BJ (cell line): ENCODE measurements around the gene KLHL20. TPM values are rescaled to one million over a fixed set of nuclear protein-coding genes. Genes with fewer than 3 reads are reported as not detected.

Experiments
- CTCF ChIA-PET: fragments of 350-600 bp; formaldehyde crosslinking; extraction: SDS; loops from one replicate; lab custom pipeline; 2021; ENCODE audit warnings: antibody characterized with exemption, inconsistent platforms; lab: Yijun Ruan, JAX
- POLR2A ChIA-PET: fragments of 300-600 bp; sonication (Branson Sonifier 250); formaldehyde crosslinking; extraction: SDS; loops from one replicate; lab custom pipeline; 2021; ENCODE audit warnings: antibody characterized with exemption; lab: Charles Lee
- DNase-seq: peaks from one replicate; pipeline ENCODE4 v3.0.0-alpha.2; 2011; ENCODE audit warnings: low read depth
- H3K27me3 ChIP-seq: 2 replicates; pipeline ENCODE4 v1.6.0; 2011; ENCODE audit warnings: low read length; ENCODE audit not compliant: control insufficient read depth, insufficient read depth
- H3K36me3 ChIP-seq: 2 replicates; pipeline ENCODE4 v1.5.1; 2011; ENCODE audit warnings: low read length; ENCODE audit not compliant: control insufficient read depth, insufficient read depth
- H3K4me3 ChIP-seq: 2 replicates; pipeline ENCODE4 v1.5.1; 2011; ENCODE audit warnings: low read depth, mild to moderate bottlenecking, control low read depth, low read length
- CTCF ChIP-seq: IDR thresholded peaks from 2 replicates; pipeline ENCODE4 v1.5.1; 2011; ENCODE audit warnings: low read depth, mild to moderate bottlenecking, control low read depth, inconsistent platforms, low read length, moderate library complexity; ENCODE audit not compliant: insufficient read depth
- polyA plus RNA-seq: library from polyadenylated mRNA; depleted of rRNA; stranded (reverse); fragments of >200 nt; gene quantifications from 2 replicates; pipeline ENCODE4 v1.2.3, GENCODE V29; 2011

Gene KLHL20
- polyA plus RNA-seq, 1 experiment: 11.0 TPM

GRCh38 chr1:173771560-173771959, 56.8 kb downstream of the KLHL20 start:
- Histone ChIP-seq H3K27me3 (no peaks in the 10 kb centered on the region), H3K36me3 (no peaks in the 10 kb centered on the region), H3K4me3 (no peak overlapping the region)
- ChIA-PET POLR2A (no interaction called here), CTCF (interaction anchor here (0.5 kb wide), 1 partner anchor 70 kb away, joined by 6 read pairs; no protein-coding TSS in a partner anchor)
- DNase-seq: no peak
- no peak for TF ChIP-seq CTCF

- CTCF ChIA-PET: interaction anchor here (0.9 kb wide), 1 partner anchor 11 kb away, joined by 3 read pairs; no protein-coding TSS in a partner anchor
- POLR2A ChIA-PET: no interaction called here
- no peaks in the 10 kb centered on the region for H3K27me3 ChIP-seq
- H3K36me3 ChIP-seq: peaks cover 3% of the 10 kb centered on the region; the same call in 1 of the 2 replicates
- no peak overlapping the region for H3K4me3 ChIP-seq
- no peak for TF ChIP-seq CTCF
- no peak for DNase-seq
These were observed 60.9 kb downstream of the KLHL20 start for GRCh38 chr1:173775578-173776226.

- POLR2A ChIA-PET: interaction anchor here (0.6 kb wide), 1 partner anchor 10 kb away, joined by 8 read pairs; no protein-coding TSS in a partner anchor
- CTCF ChIA-PET: interaction anchor here (1.5 kb wide), 1 partner anchor 25 kb away, joined by 6 read pairs; no protein-coding TSS in a partner anchor
- no peak for TF ChIP-seq CTCF
- H3K27me3 ChIP-seq: no peaks in the 10 kb centered on the region
- H3K4me3 ChIP-seq: no peak overlapping the region
- no peak for DNase-seq
- peaks cover 9% of the 10 kb centered on the region for H3K36me3 ChIP-seq
These were observed 65.2 kb downstream of the KLHL20 start for GRCh38 chr1:173779936-173780335.

GRCh38 chr1:173784997-173785396, 70.2 kb downstream of the KLHL20 start:
- ChIA-PET CTCF (interaction anchor here (0.5 to 1.3 kb wide), 3 partner anchors 9 to 356 kb away, joined by 3 to 8 read pairs (median 4); no protein-coding TSS in a partner anchor), POLR2A (no interaction called here)
- no peak for DNase-seq
- Histone ChIP-seq H3K4me3 (no peak overlapping the region), H3K36me3 (peaks cover 7% of the 10 kb centered on the region), H3K27me3 (no peaks in the 10 kb centered on the region)
- no peak for TF ChIP-seq CTCF

GRCh38 chr1:173789841-173790240, 75.1 kb downstream of the KLHL20 start:
- ChIA-PET POLR2A (no interaction called here), CTCF (no interaction called here)
- TF ChIP-seq CTCF: no peak

More at GRCh38 chr1:173789841-173790240, 75.1 kb downstream of the KLHL20 start:
- Histone ChIP-seq H3K36me3 (peaks cover 1% of the 10 kb centered on the region), H3K27me3 (no peaks in the 10 kb centered on the region), H3K4me3 (no peak overlapping the region)
- DNase-seq: no peak
